CD4-positive, alpha-beta T cell treated with Interleukin-4 for 4 hours (primary cell): ENCODE measurements around the gene RNF149.

Source experiments
- DNase-seq: peaks from one replicate; pipeline ENCODE4 v3.0.0-alpha.2; 2020

The RNF149 gene

DNA sequence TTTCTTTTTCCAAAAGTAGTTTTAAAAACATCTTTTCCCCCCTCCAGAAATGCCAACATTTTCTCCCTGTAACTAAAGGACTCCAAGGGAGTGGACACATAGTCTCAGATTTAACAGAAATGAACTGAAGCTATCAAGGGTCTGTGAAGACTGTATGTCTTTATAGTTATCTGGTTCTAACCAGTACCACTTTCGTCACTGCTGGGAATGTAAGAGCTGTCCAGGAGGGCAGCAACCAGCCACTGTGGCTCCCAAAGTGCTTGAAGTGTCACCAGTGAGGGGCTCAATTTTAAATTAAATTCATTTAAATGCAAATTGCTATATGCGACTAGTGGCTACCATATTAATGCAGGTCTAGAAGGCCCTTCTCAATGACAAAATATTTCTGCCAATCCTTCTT, 15.0 kb downstream of the RNF149 start:
- DNase-seq: no peak

DNA sequence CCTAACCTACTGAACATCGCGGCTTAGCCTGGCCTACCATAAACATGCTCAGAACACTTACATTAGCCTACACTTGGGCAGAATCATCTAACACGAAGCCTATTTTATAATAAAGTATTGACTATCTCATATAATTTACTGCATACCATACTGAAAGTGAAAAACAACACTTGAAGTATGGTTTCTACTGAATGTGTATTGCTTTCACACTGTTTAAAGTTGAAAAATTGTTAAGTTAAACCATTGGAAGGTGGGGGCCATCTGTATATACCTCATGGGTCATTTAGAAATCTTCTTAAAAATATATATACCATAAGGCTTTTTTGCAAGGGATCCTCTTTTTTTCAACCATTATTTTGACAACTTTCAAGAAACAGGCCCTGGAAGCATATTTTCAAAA, 16.5 kb downstream of the RNF149 start:
- no peak for DNase-seq

DNA sequence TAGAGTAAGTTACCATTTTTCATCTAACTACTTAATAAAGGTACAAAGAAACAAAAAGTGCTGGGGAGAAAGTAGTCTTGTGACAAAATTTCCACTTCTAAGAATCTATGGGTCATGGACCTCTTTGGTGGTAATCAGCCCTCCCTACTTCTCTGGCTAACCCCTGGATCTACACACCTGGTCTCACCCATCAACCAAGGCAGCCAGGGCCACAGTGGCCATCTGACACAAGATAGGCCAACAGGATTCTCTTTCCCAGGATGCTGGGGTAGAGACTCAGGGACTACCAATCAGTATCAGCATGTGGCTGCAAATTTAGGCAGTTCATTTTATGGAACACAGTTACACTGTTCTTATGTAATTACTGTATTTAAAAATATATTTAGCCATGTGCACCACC, 17.8 kb downstream of the RNF149 start:
- DNase-seq: no peak

DNA sequence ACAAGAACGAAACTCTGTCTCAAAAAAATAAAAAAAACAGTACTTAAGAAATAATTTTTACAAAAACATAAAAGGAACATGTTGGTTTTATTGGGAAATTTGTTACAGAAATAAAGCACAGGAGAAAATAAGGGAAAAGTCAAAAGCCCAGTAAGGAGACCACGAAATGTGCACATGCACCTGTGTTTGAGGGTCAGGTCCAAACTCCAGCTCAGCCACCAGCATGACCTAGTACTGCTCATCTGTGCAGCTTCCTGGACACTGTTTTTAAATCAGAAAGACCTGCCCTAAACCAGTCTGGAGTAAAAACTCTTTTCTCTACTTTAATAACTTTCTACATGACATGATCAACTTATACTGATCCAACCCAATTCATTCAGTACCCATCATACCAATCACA, 21.2 kb downstream of the RNF149 start:
- no peak for DNase-seq

DNA sequence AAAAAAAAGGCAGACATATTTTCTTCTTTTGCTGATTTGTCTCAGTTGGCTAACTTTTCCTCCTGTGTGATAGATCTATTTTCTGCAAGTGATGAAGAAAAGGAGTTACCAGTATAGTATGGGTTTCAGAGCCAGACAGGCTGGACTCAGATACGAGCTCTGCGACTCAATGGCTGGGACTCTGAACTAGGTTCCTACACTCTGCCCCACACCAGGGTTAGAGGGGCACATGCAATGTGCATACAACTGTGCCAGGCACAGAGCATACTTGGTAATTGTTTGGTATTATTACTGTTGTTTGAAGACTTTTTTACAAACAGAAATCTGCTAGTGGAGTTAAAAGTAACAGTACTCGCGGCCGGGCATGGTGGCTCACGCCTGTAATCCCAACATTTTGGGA, 21.8 kb downstream of the RNF149 start:
- DNase-seq: no peak

DNA sequence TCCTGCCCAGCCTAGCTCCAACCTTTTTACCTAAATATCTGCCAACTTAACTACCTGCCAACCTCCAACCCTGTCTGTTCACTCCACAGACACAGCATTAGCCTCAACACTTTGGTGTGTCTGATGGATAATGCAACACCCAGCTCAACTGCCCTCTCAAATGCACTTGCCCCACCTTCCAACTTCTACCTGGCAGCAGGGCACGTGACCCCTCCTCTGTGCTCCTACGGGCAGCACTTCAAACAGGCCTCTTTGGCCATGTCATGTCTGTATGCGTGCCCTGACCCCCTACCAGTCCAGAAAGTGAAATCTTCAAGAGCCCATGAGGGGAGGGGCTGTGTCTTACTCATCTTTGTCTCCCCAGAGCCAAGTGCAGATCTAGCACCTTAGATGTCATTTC, 25.5 kb downstream of the RNF149 start:
- DNase-seq: no peak

DNA sequence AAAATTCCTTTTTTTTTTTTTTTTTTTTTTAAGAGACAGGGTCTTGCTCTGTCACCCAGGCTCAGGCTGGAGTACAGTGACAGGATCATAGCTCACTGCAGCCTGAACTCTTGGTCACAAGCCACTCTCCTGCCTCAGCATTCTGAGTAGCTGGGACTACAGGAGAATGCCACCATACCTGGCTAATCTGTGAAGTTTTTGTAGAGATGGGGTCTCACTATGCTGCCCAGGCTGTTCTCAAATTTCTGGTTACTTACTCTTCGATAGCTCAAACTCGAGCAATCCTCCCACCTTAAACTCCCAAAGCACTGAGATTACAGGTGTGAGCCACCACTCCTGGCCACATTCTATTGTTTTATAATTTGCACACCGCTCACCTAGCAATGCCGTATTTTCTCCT, 27.0 kb downstream of the RNF149 start:
- no peak for DNase-seq

DNA sequence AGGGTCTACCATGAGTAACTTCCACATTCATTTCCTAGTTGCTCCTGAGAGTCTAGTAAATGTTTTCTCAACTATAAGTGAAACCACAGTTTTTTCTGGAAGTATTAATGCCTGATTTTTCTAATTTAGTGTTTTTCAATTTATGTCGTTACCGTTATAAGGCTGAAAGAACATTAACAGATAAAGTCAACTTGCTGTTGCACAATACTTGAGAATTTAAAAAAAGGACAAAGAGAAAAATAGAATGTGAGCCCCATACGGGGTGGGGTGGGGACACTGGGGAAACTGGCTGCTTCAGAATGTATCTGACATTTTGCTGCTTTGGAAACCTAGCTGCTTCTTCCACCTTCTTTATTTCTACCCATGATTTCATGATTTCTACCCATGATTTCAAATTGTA, 29.6 kb downstream of the RNF149 start:
- DNase-seq: no peak

DNA sequence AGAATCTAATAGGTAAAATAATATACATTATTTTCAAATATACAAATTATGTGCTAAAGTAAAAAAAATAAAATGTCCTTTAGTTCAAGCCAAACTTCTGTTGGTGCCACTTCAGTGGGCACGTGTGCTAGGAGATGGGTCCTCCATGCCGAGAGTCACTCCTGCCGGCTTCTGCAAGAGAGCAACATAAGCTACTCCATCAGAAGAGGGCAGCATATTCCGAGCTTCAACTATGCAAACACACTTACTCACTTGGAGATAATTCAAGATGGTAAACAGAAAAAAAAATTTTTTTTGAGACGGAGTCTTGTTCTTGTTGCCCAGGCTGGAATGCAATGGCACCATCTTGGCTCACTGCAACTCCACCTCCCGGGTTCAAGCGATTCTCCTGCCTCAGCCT, 31.4 kb downstream of the RNF149 start:
- no peak for DNase-seq

DNA sequence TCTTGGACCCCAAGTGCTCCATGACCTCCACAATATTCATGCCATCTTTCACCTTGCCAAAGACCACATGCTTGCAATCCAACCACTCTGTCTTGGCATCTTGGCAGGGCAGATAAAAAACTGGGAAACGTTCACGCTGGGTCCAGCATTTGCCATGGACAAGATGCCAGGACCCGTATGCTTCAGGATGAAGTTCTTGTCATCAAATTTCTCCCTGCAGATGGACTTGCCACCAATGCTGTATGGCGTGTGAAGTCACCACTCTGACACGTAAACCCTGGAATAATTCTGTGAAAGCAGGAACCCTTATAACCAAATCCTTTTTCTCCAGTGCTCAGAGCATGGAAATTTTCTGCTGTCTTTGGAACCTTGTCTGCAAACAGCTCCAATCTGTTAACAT, 34.4 kb downstream of the RNF149 start:
- no peak for DNase-seq

DNA sequence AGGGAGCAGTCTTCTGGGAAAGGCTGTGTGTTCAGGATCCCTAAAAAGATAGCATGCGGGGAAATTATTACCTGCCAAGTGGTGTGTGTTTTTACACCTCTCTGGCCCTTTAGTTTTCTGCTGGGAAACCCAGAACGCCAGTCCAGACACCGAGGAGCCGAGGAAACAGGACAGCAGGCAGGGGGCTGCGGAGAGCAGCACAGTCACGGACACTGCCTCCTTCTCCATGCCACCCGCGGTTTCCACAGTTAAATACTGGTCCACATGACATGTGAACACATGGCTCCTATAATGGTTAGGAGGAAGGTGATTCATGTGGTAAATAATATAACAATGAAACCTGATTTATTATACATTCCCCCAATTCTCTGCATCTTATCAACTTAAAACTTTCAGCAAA, 35.4 kb downstream of the RNF149 start:
- DNase-seq: no peak

DNA sequence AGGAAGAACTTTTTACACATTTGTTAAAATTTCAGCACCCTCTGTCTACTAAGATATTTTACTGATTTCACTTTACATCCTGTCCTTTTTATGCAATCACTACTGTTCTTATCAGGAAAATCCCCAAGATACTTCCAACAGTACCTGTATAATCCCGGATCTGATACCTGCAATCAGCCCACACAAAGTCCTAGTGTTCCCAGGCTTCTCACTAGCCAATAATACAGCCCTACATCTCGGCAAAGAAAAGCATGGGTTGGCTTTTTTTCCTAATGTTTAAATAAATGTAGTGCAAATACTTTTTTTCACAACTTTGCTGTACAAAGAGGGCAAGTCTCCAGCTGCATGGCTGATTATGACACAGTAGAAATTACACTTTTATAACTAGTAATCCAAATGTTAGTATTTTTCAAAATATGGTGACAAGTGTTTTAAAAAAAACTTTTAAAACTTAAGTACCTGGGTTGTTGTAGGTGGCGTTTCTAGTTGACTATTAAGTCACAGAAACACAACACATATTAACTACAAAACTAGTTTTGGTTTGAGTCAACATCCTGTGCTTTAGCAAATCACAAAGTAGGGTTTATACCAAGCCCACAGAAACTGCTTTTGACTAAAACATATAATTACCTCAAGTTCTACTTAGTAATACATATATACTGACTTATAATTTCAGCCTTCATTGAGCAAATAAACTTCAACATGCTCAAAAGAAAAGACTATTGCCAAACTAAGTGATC, 36.3 kb downstream of the RNF149 start:
- DNase-seq: peak; percentile 28

DNA sequence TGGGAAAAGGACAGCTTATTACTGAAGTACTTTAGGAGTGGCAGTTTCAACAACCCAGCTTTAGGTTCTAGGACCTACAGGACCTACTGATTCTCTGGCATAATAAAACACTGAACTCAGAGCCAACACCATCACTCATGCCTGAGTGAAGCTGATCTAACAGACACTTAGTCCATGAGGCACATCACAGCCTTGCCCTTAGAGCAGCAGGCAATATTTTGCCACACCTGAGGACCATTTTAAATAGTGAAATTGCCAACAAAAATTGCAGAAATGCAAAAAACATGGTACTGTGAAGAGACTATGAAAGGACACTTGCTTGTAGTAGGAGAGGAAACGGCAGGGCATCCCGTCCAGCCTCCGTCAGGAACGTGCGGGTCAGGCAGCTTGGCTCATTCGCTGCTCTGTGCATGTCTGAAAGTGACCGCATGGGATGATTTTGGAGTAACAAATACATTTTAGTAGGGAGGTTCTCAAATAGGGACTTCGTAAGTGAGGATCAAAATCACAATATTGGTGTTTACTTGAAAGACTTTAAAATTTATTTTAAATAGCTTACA, 37.7 kb downstream of the RNF149 start:
- DNase-seq: no peak

DNA sequence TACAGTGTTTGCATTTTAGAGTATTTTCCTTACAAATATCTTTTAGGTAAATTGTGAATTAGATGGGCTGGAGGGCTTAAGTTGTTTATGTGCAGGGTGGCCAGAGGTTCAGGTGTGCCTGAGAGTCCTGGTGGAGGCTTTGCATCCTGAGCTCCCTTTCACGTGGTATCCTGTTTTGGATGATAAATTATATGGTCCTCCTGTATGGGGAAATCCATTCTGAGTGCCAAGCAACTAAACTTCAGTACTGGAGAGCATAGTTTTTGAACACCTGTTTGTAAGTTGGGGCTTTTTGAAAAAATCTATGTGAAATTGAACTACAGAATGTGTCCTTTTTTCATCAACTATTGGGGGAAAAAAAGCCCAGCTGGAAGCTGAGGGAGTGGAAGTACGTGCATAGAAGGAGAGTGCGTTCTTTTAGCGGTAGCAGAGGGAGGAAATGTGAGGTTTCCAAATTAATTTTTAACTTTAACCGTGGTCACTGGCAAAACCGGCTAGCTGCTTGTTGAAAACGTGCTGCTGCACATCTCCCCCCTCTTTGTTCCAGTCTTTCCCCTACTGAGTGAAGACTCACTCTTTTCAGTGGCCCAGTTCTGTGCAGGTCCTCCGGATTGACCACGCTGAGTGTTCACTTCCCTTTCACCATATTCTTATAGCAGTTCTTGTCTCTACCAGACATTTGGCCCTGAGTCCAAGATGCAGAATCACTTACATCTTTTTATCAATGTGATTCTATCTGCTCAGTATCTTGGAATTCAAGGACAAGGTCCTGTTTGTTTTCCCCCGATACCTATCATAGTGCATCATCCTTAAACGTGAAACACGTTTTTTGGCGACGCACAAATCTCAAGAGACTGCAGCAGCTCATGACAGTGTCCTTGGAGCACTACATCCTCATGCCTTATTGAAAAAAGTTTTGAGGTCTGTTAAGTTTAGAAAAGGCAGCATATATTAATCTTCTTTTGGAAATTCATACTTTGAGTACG, 40.5 kb downstream of the RNF149 start:
- no peak for DNase-seq

DNA sequence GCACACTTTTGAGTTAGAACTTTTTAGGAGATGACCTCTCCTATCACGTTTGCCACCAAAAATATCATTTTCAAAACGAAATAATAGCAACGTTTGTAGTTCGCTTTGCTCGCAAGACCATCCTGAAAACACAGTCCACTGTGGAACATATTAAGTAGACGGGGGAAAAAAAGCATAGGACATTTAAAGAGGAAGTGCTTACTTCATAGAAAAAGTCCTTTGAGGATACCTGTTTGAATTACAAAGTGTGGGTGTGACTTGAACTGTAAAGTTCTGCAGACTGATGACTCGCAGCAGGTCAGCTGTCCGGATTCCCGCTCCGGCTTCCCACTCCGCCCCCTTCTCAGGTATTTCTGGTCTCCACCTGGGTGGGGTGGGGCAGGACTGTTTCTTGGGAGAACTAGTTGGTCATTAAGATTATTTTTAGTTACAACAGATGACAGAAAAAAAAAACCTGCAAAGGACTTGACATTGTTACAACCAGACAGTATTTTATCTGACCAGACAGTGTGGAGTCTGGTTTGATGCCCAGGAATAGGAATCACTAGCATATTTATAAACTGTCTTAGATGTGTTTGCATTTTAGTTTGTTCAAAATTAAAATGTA, 42.5 kb downstream of the RNF149 start:
- DNase-seq: no peak

DNA sequence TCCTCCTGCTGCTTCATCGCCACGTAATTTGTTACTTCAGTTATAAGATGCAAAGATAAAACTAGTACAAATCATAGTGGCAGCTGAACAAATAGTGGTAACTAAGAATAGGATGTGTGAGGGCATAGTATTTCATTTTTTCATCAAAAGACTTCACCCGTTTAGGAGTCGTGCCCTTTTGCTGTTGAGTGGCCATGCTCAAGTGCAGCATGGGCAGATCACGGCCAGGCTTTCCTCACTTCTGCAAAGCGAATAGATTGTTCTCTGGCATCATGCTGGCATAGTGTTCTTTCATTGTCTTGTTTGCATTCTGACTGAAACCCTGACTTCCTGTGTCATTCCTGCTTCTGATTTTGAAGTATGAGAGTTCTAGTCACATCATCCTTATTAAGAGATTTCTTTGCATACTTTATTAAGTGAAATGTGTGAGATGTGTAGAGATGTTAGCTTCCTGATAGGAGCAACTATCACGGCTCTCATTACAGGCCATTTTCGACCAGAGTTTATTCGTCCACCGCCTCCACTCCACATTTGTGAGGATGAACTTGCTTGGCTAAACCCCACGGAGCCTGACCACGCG, 44.1 kb downstream of the RNF149 start:
- DNase-seq: no peak

DNA sequence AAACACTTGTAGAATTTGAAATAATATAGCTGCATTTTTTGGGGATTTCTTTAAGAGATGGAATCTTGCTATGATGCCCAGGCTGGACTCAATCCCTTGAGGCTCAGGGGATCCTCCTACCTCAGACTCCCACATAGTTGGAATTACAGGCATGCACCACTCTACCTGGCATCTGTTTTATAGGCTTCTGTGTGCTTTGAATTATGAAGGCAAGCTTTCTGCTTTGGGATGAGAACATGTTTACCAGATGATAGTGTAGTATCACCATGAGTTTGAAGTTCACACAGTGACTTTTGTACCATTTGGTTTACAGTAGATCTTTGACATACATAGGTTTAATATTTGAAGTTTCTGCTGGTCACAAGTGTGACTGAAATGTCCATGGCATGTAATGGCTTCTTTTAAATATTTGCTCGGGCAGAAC, 45.1 kb downstream of the RNF149 start:
- no peak for DNase-seq

DNA sequence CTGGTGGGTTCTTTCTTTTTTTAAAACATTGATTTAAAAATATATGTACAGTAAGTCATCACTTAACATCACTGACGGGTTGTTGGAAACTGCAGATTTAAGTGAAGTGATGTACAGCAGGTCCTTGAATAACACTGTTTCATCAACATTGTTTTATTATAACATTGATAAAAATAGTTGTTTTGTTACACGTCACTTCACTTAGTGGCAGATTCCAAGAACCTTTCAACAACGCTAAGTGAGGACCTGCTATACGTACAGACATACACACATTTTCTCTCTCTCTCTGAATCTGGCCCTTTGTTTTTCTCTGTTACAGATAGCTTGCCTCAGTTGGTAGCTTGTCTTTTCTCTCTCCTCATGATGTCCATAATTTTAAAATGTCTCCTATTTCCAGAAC, 46.4 kb downstream of the RNF149 start:
- no peak for DNase-seq

DNA sequence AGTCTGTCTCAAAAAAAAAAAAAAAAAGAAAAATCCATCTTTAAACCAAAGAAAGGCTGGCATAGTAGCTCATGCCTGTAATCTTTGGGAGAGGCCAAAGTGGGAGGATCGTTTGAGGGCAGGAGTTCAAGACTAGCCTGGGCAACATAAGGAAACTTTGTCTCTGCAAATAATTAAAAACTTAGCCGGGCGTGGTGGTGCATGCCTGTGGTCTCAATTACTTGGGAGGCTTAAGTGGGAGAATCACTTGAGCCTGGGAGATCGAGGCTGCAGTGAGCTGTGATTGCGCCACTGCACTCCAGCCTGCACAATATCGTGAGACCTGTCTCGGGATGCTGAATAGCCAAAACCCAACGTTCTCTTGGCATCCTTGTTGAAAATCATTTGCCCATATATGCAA, 49.7 kb downstream of the RNF149 start:
- no peak for DNase-seq

DNA sequence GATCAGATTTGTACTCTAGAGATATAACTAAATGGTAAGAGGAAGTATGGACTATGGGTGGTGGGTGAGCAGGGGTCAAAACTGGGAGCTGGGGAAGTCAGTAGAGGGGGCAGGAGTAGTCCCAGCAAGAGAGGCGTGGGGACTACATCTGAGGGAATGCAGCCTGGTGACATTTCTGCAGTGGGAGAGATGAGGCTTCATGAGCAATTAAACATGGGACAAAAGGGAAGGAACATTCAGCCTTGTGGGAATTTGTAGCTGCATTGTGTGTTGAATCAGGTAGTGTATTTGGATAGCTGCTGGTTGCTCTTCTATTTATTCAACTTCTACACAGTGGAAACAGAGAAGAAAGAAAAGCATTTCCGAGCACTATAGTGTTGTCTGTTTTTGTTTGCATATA, 52.2 kb downstream of the RNF149 start:
- DNase-seq: no peak

DNA sequence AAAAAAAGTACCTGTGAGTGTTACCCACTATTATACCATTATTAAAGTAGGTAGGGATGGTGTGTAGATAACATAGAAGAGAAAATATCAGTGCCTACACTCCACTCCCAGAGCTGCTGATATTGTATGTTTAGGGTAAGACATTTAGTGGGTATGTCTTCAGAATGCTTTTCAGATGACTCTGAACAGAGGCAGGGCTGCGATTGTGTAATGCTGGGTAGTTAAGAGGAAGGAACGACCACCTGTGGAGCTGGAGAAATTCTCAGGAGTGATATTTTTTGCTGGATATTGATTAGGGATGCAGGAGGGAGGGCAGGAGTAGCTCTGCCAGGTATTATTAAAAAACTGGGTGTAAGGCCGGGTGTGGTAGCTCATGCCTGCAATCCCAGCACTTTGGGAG, 53.0 kb downstream of the RNF149 start:
- DNase-seq: no peak

DNA sequence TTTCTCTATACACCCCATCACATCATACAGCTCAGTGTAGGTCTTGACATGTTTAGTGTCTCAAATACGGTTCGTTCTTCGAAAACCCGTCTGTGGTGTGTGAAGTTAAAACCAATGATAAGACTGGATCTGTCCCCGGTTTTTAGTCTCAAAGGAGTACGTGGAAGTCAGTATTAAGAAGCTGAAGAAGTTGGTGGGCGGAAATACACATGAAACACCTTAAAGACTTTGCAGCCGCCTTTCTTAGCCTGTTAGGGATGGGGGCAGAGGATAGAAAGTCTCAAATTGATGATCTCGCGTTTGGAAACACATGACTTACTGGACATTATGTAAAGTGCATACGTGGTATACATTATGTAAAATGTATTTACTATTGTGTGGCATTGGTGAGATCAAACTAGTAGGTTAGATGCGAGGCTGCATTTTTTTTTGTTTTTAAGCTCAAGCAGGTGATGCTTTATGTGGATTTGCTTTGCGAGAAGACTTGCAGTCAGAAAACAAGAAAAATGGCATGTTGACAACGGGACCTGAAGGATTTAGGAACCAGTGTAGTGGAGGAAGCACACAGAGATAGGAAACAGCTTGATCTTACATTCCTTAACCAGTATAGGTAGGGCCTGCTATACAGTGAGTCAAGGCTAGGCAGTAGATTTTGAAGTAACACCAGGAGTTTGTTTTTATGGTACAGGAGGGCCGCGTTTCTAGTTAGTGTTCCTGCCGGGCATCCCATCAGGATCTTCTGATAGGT, 54.6 kb downstream of the RNF149 start:
- peak; percentile 14 for DNase-seq
